HL-60 (cell line): ENCODE data around the gene SH3RF3.

Source experiments
- DNase-seq, 2 experiments: peaks; one replicate each; pipeline ENCODE4 v3.0.0-alpha.2; 2010 to 2020; ENCODE audit warnings: low read depth in 1 of 2, low spot score in 1 of 2
- H3K27ac ChIP-seq: fragments of 250-450 bp; sonication (Bioruptor Pico); replicated peaks from 2 replicates; pipeline ENCODE4 v1.5.1; 2020; ENCODE audit warnings: mild to moderate bottlenecking, moderate library complexity
- H3K27me3 ChIP-seq: fragments of 250-450 bp; sonication (Bioruptor Pico); 2 replicates; pipeline ENCODE4 v1.5.1; 2021; ENCODE audit warnings: mild to moderate bottlenecking, moderate library complexity; ENCODE audit not compliant: insufficient read depth, poor library complexity, severe bottlenecking
- H3K4me3 ChIP-seq: replicated peaks from 2 replicates; pipeline ENCODE4 v1.5.1; 2011; ENCODE audit warnings: mild to moderate bottlenecking, control low read depth, low read length; ENCODE audit not compliant: insufficient read depth
- GABPA ChIP-seq: IDR thresholded peaks from 2 replicates; pipeline ENCODE4 v1.6.1; 2012; ENCODE audit warnings: low read depth
- POLR2AphosphoS5 ChIP-seq: IDR thresholded peaks from 2 replicates; pipeline ENCODE4 v1.6.1; 2012; ENCODE audit warnings: low read depth
- REST ChIP-seq: IDR thresholded peaks from 2 replicates; pipeline ENCODE4 v1.6.1; 2012; ENCODE audit warnings: low read depth; ENCODE audit not compliant: insufficient replicate concordance
- SPI1 ChIP-seq: IDR thresholded peaks from 2 replicates; pipeline ENCODE4 v1.6.1; 2012; ENCODE audit warnings: low read depth, mild to moderate bottlenecking, borderline replicate concordance
- TF ChIP-seq, protein P1 (sequence below): IDR thresholded peaks from one replicate; pipeline ENCODE4 v1.5.1; 2011; ENCODE audit warnings: low read length, control low read depth, inconsistent platforms; ENCODE audit not compliant: insufficient read depth

SH3RF3 gene

DNA sequence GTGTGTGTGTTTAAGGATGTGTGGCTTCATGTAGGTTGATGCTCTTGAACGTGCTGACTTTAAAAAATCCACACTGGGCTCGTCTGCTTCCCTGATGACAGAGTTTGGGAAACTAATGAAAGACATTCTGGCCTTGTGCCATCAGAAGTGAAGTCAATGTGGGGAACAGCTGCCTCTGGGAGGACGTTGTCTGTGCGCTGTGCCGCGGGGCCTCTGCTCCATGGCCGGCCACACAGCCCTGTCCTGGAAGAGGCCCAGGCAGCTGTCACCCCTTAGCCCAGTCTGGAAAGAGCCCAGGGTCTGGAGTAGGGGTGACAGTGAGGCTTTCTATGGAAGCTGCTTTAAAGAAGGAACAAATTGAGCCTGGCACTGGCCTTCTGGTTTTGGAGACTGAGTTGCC lies 155.8 kb downstream of the SH3RF3 start:
- Histone ChIP-seq H3K4me3 (no peak overlapping the region), H3K27me3 (peaks cover 2% of the 10 kb centered on the region), H3K27ac (no peak overlapping the region)
- TF ChIP-seq POLR2AphosphoS5 (no peak), SPI1 (no peak), GABPA (no peak), REST (no peak)
- TF ChIP-seq, protein P1, sequence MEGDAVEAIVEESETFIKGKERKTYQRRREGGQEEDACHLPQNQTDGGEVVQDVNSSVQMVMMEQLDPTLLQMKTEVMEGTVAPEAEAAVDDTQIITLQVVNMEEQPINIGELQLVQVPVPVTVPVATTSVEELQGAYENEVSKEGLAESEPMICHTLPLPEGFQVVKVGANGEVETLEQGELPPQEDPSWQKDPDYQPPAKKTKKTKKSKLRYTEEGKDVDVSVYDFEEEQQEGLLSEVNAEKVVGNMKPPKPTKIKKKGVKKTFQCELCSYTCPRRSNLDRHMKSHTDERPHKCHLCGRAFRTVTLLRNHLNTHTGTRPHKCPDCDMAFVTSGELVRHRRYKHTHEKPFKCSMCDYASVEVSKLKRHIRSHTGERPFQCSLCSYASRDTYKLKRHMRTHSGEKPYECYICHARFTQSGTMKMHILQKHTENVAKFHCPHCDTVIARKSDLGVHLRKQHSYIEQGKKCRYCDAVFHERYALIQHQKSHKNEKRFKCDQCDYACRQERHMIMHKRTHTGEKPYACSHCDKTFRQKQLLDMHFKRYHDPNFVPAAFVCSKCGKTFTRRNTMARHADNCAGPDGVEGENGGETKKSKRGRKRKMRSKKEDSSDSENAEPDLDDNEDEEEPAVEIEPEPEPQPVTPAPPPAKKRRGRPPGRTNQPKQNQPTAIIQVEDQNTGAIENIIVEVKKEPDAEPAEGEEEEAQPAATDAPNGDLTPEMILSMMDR = no peak
- no peak for DNase-seq

DNA sequence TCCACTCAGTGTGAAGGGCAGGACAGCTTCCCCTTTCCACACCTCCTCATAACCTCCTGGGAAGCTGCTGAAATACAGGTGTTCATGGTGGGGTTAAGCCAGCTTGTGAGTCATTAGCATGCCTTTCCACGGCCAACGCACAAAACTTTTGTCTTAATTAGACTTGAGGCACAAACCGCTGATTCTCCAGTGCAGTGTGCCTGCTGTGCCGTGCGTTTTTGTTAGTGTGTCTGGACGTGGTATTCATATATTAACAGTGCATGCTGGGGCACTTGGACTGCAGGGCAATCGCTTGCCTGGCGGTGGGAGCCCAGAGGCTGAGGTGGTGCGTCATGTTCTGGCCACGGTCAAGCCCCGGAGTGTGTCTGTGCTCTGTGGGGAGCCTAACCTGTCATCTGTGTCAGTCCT lies 156.2 kb downstream of the SH3RF3 start:
- H3K27ac ChIP-seq = no peak overlapping the region

GRCh38 chr2:109287413-109287812 lies 158.4 kb downstream of the SH3RF3 start:
- no peak for DNase-seq
- no peak overlapping the region for H3K4me3 ChIP-seq
- H3K27me3 ChIP-seq = peaks cover 2% of the 10 kb centered on the region
- no peak overlapping the region for H3K27ac ChIP-seq
- TF ChIP-seq POLR2AphosphoS5 (no peak), REST (no peak), GABPA (no peak), SPI1 (no peak)
- TF ChIP-seq, protein P1 = no peak

More for the DNA sequence above, 156.2 kb downstream of the SH3RF3 start:
- Histone ChIP-seq H3K4me3 (no peak overlapping the region), H3K27me3 (peaks cover 2% of the 10 kb centered on the region)
- DNase-seq = peak in 1 of 2 experiments; percentile 33
- TF ChIP-seq REST (no peak), POLR2AphosphoS5 (no peak), SPI1 (no peak)
- TF ChIP-seq, protein P1 = no peak
